Colonic mucosa (tissue), 4 donors: ENCODE results near the gene SPEN. TPM values are rescaled to one million over a fixed set of nuclear protein-coding genes. Genes with fewer than 3 reads are reported as not detected.

Experiments used
- DNase-seq: peaks from one replicate; pipeline ENCODE4 v3.0.0-alpha.2; 2020
- H3K27ac ChIP-seq: fragments of 200-600 bp; one replicate; pipeline ENCODE4 v1.8.0; 2021
- H3K27me3 ChIP-seq: fragments of 200-600 bp; one replicate; pipeline ENCODE4 v1.8.0; 2021
- H3K36me3 ChIP-seq: fragments of 200-600 bp; one replicate; pipeline ENCODE4 v1.8.0; 2021
- H3K4me1 ChIP-seq: fragments of 200-600 bp; one replicate; pipeline ENCODE4 v1.8.0; 2021; ENCODE audit warnings: mild to moderate bottlenecking
- H3K4me3 ChIP-seq: fragments of 200-600 bp; one replicate; pipeline ENCODE4 v1.8.0; 2021
- H3K9ac ChIP-seq, 2 donors: one replicate each; pipeline ENCODE4 v1.7.0; 2013; ENCODE audit warnings: control low read depth in 2 of 2, low read depth in 2 of 2, low read length in 2 of 2
- H3K9me3 ChIP-seq: fragments of 200-600 bp; one replicate; pipeline ENCODE4 v1.8.0; 2021
- intact Hi-C: fragments of 100-400 bp; cut with DNase I; formaldehyde crosslinking; loops from one replicate; pipeline ENCODE4 v1.14.1; 2022
- total RNA-seq, 2 donors: library from RNA; stranded (reverse); fragmentation: NEBNext Ultra II Directional in 1 of 2; extraction: Animal tissue kit (Norgen Biotek cat#: 25700) in 1 of 2; gene quantifications; one replicate each; pipeline ENCODE4 v1.2.1, GENCODE V29; 2021
- TF ChIP-seq, protein P1 (sequence below): fragments of 200-600 bp; IDR thresholded peaks from one replicate; pipeline ENCODE4 v1.8.0; 2022; ENCODE audit warnings: antibody characterized with exemption, mild to moderate bottlenecking
- donor health status: healthy.
- donor health status: DM: no; HTN: no; CAD: no.
- donor health status: DM: no; HTN: no; CAD: no.

Gene SPEN
- total RNA-seq, 2 donors from 2014 or later = 40.9 to 42.5 TPM

DNA sequence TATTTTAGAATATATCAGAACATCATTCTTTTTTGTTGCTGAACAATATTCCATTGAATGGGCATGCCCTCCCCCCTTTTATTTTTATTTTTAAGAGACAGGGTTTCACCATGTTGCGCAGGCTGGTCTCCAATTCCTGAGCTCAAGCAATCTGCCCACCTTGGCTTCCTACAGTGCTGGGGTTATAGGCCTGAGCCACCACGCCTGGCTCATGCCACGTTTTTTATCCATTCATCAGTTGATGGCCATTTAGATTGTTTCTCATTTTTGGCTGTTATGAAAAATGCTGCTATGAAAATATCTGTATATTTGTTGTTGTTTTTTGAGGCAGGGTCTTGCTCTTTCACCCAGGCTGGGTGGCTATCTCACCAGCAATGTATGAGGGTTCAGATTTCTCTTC, 19.8 kb downstream of the SPEN start:
- intact Hi-C loops = no loop called here
- no peaks in the 10 kb centered on the region for H3K4me1 ChIP-seq
- H3K36me3 ChIP-seq = no peaks in the 10 kb centered on the region
- no peak overlapping the region for H3K4me3 ChIP-seq
- TF ChIP-seq, protein P1, sequence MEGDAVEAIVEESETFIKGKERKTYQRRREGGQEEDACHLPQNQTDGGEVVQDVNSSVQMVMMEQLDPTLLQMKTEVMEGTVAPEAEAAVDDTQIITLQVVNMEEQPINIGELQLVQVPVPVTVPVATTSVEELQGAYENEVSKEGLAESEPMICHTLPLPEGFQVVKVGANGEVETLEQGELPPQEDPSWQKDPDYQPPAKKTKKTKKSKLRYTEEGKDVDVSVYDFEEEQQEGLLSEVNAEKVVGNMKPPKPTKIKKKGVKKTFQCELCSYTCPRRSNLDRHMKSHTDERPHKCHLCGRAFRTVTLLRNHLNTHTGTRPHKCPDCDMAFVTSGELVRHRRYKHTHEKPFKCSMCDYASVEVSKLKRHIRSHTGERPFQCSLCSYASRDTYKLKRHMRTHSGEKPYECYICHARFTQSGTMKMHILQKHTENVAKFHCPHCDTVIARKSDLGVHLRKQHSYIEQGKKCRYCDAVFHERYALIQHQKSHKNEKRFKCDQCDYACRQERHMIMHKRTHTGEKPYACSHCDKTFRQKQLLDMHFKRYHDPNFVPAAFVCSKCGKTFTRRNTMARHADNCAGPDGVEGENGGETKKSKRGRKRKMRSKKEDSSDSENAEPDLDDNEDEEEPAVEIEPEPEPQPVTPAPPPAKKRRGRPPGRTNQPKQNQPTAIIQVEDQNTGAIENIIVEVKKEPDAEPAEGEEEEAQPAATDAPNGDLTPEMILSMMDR = no peak
- DNase-seq = no peak
- H3K27me3 ChIP-seq = no peaks in the 10 kb centered on the region
- no peak overlapping the region for H3K9ac ChIP-seq
- no peaks in the 10 kb centered on the region for H3K9me3 ChIP-seq
- no peak overlapping the region for H3K27ac ChIP-seq

DNA sequence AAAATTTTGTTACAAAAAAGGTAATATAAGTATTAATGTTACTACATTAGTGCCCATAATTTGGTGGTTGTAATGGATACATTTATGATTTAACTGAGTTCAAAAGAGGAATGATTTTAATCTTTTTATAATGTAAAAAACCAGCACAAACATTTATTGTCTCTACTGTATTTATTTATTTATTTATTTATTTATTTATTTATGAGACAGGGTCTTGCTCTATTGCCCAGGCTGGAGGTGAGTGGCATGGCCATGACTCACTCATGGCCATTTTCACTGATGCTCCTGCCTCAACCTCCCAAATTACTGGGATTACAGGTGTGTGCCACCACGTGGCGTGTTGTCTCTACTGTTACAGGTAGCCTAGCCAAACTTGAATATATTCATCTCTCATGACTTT, 21.9 kb downstream of the SPEN start:
- Histone ChIP-seq H3K4me3 (no peak overlapping the region), H3K4me1 (no peaks in the 10 kb centered on the region), H3K27me3 (no peaks in the 10 kb centered on the region), H3K9ac (no peak overlapping the region), H3K36me3 (no peaks in the 10 kb centered on the region), H3K27ac (no peak overlapping the region), H3K9me3 (no peaks in the 10 kb centered on the region)
- intact Hi-C loops = no loop called here
- no peak for DNase-seq
- TF ChIP-seq, protein P1 = no peak

DNA sequence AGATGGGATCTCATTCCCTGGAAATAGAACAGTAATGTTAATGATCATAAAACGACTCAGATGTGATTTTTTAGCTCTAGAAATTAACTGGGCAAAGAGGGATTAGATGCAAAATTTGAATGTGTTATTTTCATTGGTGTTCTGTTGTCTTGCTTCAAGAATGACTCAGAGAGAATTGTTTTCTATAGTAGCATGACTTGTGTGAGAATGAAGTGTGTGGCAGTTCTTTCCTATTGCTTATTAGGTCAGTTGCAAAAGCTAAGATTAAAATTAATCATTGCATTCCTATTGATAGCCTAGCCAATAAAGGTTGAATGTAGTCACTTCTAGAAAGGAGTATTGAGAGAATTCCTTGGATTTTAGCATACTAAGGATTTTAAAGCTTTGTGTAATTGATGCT, 22.9 kb downstream of the SPEN start:
- DNase-seq = no peak
- H3K4me1 ChIP-seq = no peaks in the 10 kb centered on the region
- H3K9me3 ChIP-seq = no peaks in the 10 kb centered on the region
- intact Hi-C loops = no loop called here
- no peak overlapping the region for H3K4me3 ChIP-seq
- no peak overlapping the region for H3K9ac ChIP-seq
- no peaks in the 10 kb centered on the region for H3K36me3 ChIP-seq
- H3K27me3 ChIP-seq = no peaks in the 10 kb centered on the region
- TF ChIP-seq, protein P1 = no peak
- no peak overlapping the region for H3K27ac ChIP-seq

DNA sequence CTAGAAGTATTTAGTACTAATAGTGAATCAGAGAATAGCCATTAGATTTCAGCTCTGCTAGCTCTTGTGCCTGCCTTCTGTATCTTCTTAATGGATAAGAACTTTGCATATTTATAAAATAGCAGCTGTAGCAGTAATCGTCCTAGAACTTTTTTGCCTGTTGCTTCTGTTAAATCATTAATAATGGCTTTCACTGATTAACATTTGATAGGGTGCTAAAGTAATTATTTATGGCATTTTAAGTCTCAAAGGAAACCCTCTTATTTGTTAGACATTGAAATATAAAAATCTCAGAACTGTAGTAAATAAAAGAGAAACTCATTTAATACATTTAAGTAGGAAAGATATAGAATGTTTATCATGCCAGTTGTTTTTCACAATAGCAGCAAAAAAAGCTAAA, 27.0 kb downstream of the SPEN start:
- DNase-seq = no peak
- H3K27me3 ChIP-seq = no peaks in the 10 kb centered on the region
- H3K9me3 ChIP-seq = no peaks in the 10 kb centered on the region
- H3K4me3 ChIP-seq = no peak overlapping the region
- H3K36me3 ChIP-seq = no peaks in the 10 kb centered on the region
- TF ChIP-seq, protein P1 = no peak
- intact Hi-C loops = no loop called here
- no peak overlapping the region for H3K27ac ChIP-seq
- no peak overlapping the region for H3K9ac ChIP-seq
- H3K4me1 ChIP-seq = no peaks in the 10 kb centered on the region

DNA sequence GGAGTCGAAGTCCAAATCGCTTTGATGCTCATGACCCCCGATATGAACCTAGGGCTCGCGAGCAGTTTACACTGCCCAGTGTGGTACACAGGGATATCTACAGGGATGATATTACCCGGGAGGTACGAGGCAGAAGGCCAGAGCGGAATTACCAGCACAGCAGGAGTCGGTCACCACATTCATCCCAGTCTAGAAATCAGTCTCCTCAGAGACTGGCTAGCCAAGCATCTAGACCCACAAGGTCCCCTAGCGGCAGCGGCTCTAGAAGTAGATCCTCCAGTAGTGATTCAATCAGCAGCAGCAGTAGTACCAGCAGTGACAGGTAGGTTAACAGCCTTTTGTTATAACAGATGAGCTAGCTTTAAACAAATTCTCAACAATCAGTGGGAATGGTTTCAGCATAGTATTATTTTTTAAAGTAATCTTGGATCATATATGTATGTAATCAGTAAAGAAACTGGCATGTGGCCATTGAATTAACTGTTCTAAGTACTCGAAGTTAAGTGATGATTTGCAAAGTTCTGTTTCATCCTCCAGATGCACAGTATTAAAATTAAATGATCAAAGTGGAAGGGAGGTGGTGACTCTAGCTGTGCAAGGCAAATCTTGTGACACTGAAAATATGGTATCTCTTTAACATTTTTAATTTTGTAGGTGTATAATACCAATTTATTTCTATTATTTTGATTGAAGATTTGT, 29.0 kb downstream of the SPEN start:
- no peak for DNase-seq
- Histone ChIP-seq H3K36me3 (no peaks in the 10 kb centered on the region), H3K4me3 (no peak overlapping the region), H3K9me3 (no peaks in the 10 kb centered on the region), H3K4me1 (no peaks in the 10 kb centered on the region), H3K27me3 (no peaks in the 10 kb centered on the region), H3K27ac (no peak overlapping the region), H3K9ac (no peak overlapping the region)
- intact Hi-C loops = no loop called here
- TF ChIP-seq, protein P1 = no peak
